ENCODE data around the gene GPATCH11.

GPATCH11 gene

GRCh38 chr2:37083873-37084794 lies at the start of gene GPATCH11, which contains the start of gene HEATR5B:
Gene GPATCH11 (plus strand): TSS chr2:37084518. CDS start chr2:37088382, 3,864 bp downstream.
Gene HEATR5B (minus strand): TSS chr2:37084372. CDS start chr2:37083414, 958 bp downstream.
- peaks cover 40% of the 10 kb centered on the region for H3K36me3 Mint-ChIP-seq (ENCODE audit: low read depth)
- H3K27me3 Mint-ChIP-seq, result no peaks in the 10 kb centered on the region
- no peaks in the 10 kb centered on the region for H3K4me1 Mint-ChIP-seq (ENCODE audit: low read depth)
- H3K9me3 Mint-ChIP-seq, result no peaks in the 10 kb centered on the region
- no peak within 1 kb of the TSS for H3K27ac Mint-ChIP-seq
- H3K4me3 Mint-ChIP-seq, result no peak within 1 kb of the TSS

GRCh38 chr2:37037771-37038170 lies 46.5 kb upstream of the GPATCH11 start:
- no peaks in the 10 kb centered on the region for H3K9me3 Mint-ChIP-seq
- H3K27me3 Mint-ChIP-seq, result no peaks in the 10 kb centered on the region
- peaks cover 30% of the 10 kb centered on the region for H3K36me3 Mint-ChIP-seq (ENCODE audit: low read depth)
- no peak overlapping the region for H3K4me3 Mint-ChIP-seq
- H3K4me1 Mint-ChIP-seq (ENCODE audit: low read depth), result no peaks in the 10 kb centered on the region
- H3K27ac Mint-ChIP-seq, result no peak overlapping the region

- H3K4me1 Mint-ChIP-seq (ENCODE audit: low read depth), result no peaks in the 10 kb centered on the region
- no peak overlapping the region for H3K27ac Mint-ChIP-seq
- peaks cover 30% of the 10 kb centered on the region for H3K36me3 Mint-ChIP-seq (ENCODE audit: low read depth)
- no peaks in the 10 kb centered on the region for H3K9me3 Mint-ChIP-seq
- H3K27me3 Mint-ChIP-seq, result no peaks in the 10 kb centered on the region
- H3K4me3 Mint-ChIP-seq, result no peak overlapping the region
Measured at GRCh38 chr2:37039580-37039979, 44.7 kb upstream of the GPATCH11 start.

- H3K4me3 Mint-ChIP-seq, result no peak overlapping the region
- H3K9me3 Mint-ChIP-seq, result no peaks in the 10 kb centered on the region
- no peaks in the 10 kb centered on the region for H3K27me3 Mint-ChIP-seq
- H3K27ac Mint-ChIP-seq, result no peak overlapping the region
- H3K4me1 Mint-ChIP-seq (ENCODE audit: low read depth), result no peaks in the 10 kb centered on the region
- H3K36me3 Mint-ChIP-seq (ENCODE audit: low read depth), result peaks cover 45% of the 10 kb centered on the region
Measured at GRCh38 chr2:37052600-37053332, 31.6 kb upstream of the GPATCH11 start.

GRCh38 chr2:37059841-37060240 lies 24.5 kb upstream of the GPATCH11 start:
- Mint-ChIP-seq H3K4me1 (ENCODE audit: low read depth) (no peaks in the 10 kb centered on the region), H3K27me3 (no peaks in the 10 kb centered on the region), H3K27ac (no peak overlapping the region), H3K4me3 (no peak overlapping the region), H3K36me3 (ENCODE audit: low read depth) (peaks cover 52% of the 10 kb centered on the region), H3K9me3 (no peaks in the 10 kb centered on the region)

GRCh38 chr2:37060446-37060845 lies 23.9 kb upstream of the GPATCH11 start:
- Mint-ChIP-seq H3K27ac (no peak overlapping the region), H3K4me1 (ENCODE audit: low read depth) (no peaks in the 10 kb centered on the region), H3K9me3 (no peaks in the 10 kb centered on the region), H3K36me3 (ENCODE audit: low read depth) (peaks cover 50% of the 10 kb centered on the region), H3K4me3 (no peak overlapping the region), H3K27me3 (no peaks in the 10 kb centered on the region)

GRCh38 chr2:37061013-37061711 lies 23.2 kb upstream of the GPATCH11 start:
- H3K4me3 Mint-ChIP-seq, result no peak overlapping the region
- no peak overlapping the region for H3K27ac Mint-ChIP-seq
- H3K4me1 Mint-ChIP-seq (ENCODE audit: low read depth), result no peaks in the 10 kb centered on the region
- H3K9me3 Mint-ChIP-seq, result no peaks in the 10 kb centered on the region
- H3K27me3 Mint-ChIP-seq, result no peaks in the 10 kb centered on the region
- peaks cover 52% of the 10 kb centered on the region for H3K36me3 Mint-ChIP-seq (ENCODE audit: low read depth)

- Mint-ChIP-seq H3K9me3 (no peaks in the 10 kb centered on the region), H3K4me3 (no peak overlapping the region), H3K36me3 (ENCODE audit: low read depth) (peaks cover 48% of the 10 kb centered on the region)
Measured at GRCh38 chr2:37061776-37062175, 22.5 kb upstream of the GPATCH11 start.

GRCh38 chr2:37068686-37069085 lies 15.6 kb upstream of the GPATCH11 start:
- no peak overlapping the region for H3K27ac Mint-ChIP-seq
- no peaks in the 10 kb centered on the region for H3K27me3 Mint-ChIP-seq
- peaks cover 11% of the 10 kb centered on the region for H3K4me1 Mint-ChIP-seq (ENCODE audit: low read depth)
- H3K9me3 Mint-ChIP-seq, result no peaks in the 10 kb centered on the region
- H3K36me3 Mint-ChIP-seq (ENCODE audit: low read depth), result peaks cover 47% of the 10 kb centered on the region
- H3K4me3 Mint-ChIP-seq, result no peak overlapping the region

More at GRCh38 chr2:37061776-37062175, 22.5 kb upstream of the GPATCH11 start:
- Mint-ChIP-seq H3K27ac (no peak overlapping the region), H3K27me3 (no peaks in the 10 kb centered on the region), H3K4me1 (ENCODE audit: low read depth) (no peaks in the 10 kb centered on the region)

GRCh38 chr2:37070931-37071330 lies 13.4 kb upstream of the GPATCH11 start:
- Mint-ChIP-seq H3K9me3 (no peaks in the 10 kb centered on the region), H3K36me3 (ENCODE audit: low read depth) (peaks cover 54% of the 10 kb centered on the region), H3K27ac (no peak overlapping the region), H3K4me1 (ENCODE audit: low read depth) (peaks cover 14% of the 10 kb centered on the region), H3K27me3 (no peaks in the 10 kb centered on the region), H3K4me3 (no peak overlapping the region)

- no peaks in the 10 kb centered on the region for H3K9me3 Mint-ChIP-seq
- no peaks in the 10 kb centered on the region for H3K27me3 Mint-ChIP-seq
- peaks cover 6% of the 10 kb centered on the region for H3K4me1 Mint-ChIP-seq (ENCODE audit: low read depth)
- H3K27ac Mint-ChIP-seq, result peak overlapping the region; percentile 63
- peak overlapping the region; percentile 43 for H3K4me3 Mint-ChIP-seq
- peaks cover 54% of the 10 kb centered on the region for H3K36me3 Mint-ChIP-seq (ENCODE audit: low read depth)
Measured at GRCh38 chr2:37080266-37080665, 4.1 kb upstream of the GPATCH11 start.

- peak overlapping the region; percentile 43 for H3K4me3 Mint-ChIP-seq
- H3K36me3 Mint-ChIP-seq (ENCODE audit: low read depth), result peaks cover 50% of the 10 kb centered on the region
- peak overlapping the region; percentile 63 for H3K27ac Mint-ChIP-seq
- no peaks in the 10 kb centered on the region for H3K27me3 Mint-ChIP-seq
- H3K9me3 Mint-ChIP-seq, result no peaks in the 10 kb centered on the region
- H3K4me1 Mint-ChIP-seq (ENCODE audit: low read depth), result peaks cover 6% of the 10 kb centered on the region
Measured at GRCh38 chr2:37080689-37081088, 3.6 kb upstream of the GPATCH11 start.

GRCh38 chr2:37084797-37085196 lies 479 bp downstream of the GPATCH11 start:
- Mint-ChIP-seq H3K27me3 (no peaks in the 10 kb centered on the region), H3K27ac (no peak overlapping the region), H3K9me3 (no peaks in the 10 kb centered on the region), H3K36me3 (ENCODE audit: low read depth) (peaks cover 40% of the 10 kb centered on the region), H3K4me1 (ENCODE audit: low read depth) (no peaks in the 10 kb centered on the region), H3K4me3 (no peak overlapping the region)

- Mint-ChIP-seq H3K4me3 (no peak overlapping the region), H3K36me3 (ENCODE audit: low read depth) (peaks cover 39% of the 10 kb centered on the region), H3K27me3 (no peaks in the 10 kb centered on the region), H3K4me1 (ENCODE audit: low read depth) (no peaks in the 10 kb centered on the region), H3K9me3 (no peaks in the 10 kb centered on the region), H3K27ac (peak overlapping the region; percentile 43)
Measured at GRCh38 chr2:37085731-37086147, 1.4 kb downstream of the GPATCH11 start.

All from stimulated activated naive CD8-positive, alpha-beta T cell treated with anti-CD3 and anti-CD28 coated beads, Interleukin-15, Interleukin-2, amounts not matched to agents 100 ng/mL and 50 ng/mL, for 24 hours (primary cell).